GM12878 (cell line): Measurements from ENCODE around the gene TPRKB. TPM values are rescaled to one million over a fixed set of nuclear protein-coding genes. Genes with fewer than 3 reads are reported as not detected.

Experiments
- ATAC-seq: fragments of 200-7000 bp; cut with Tn5 transposase; 3 replicates; pipeline ENCODE4 v1.9.1; 2020; ENCODE audit warnings: mild to moderate bottlenecking, moderate library complexity
- BruUV-seq: library from RNA; stranded (reverse); fragments of 400-500 nt; replicated peaks from 2 replicates; lab custom pipeline; 2021; lab: Mats Ljungman, UMichigan
- CTCF ChIA-PET: fragments of 300-600 bp; sonication (Branson Sonifier 250); formaldehyde crosslinking; extraction: SDS; loops from one replicate; lab custom pipeline; 2021; ENCODE audit warnings: inconsistent platforms; lab: Yijun Ruan, JAX
- POLR2A ChIA-PET: fragments of 350-600 bp; formaldehyde crosslinking; extraction: SDS; loops from one replicate; lab custom pipeline; 2021; ENCODE audit warnings: inconsistent platforms; lab: Charles Lee
- RAD21 ChIA-PET: fragments of 300-600 bp; sonication (Branson Sonifier 250); formaldehyde crosslinking; loops from one replicate; lab custom pipeline; 2023; ENCODE audit warnings: antibody characterized with exemption; ENCODE audit not compliant: unreplicated experiment; lab: Charles Lee
- SMC1A ChIA-PET: fragments of 300-600 bp; sonication (Branson Sonifier 250); formaldehyde crosslinking; loops from one replicate; lab custom pipeline; 2023; ENCODE audit not compliant: unreplicated experiment, uncharacterized antibody; lab: Charles Lee
- DNase-seq: peaks from one replicate; pipeline ENCODE4 v3.0.0-alpha.2; 2011; ENCODE audit warnings: low read depth, low spot score
- FAIRE-seq: peaks from 3 replicates; lab custom pipeline; 2011; peaks lifted over from hg19 to GRCh38; lab: Jason Lieb, UNC
- H2AFZ ChIP-seq: 2 replicates; pipeline ENCODE4 v1.6.0; 2011; ENCODE audit warnings: low read depth, low read length, control low read depth; ENCODE audit not compliant: control insufficient read depth
- H3K27ac ChIP-seq: 2 replicates; pipeline ENCODE4 v1.5.1; 2011; ENCODE audit warnings: control low read depth; ENCODE audit not compliant: control insufficient read depth, insufficient read depth
- H3K27me3 ChIP-seq, 2 experiments: replicated peaks in 1 of 2; 2 replicates each; pipeline versions ENCODE4 v1.6.0 to v1.6.1; 2011; ENCODE audit warnings: low read length in 1 of 2; ENCODE audit not compliant: control insufficient read depth in 2 of 2, insufficient read depth in 2 of 2
- H3K36me3 ChIP-seq, 2 experiments: 2 replicates each; pipeline ENCODE4 v1.5.1; 2011; ENCODE audit warnings: low read length in 1 of 2; ENCODE audit not compliant: control insufficient read depth in 2 of 2, insufficient read depth in 2 of 2
- H3K4me1 ChIP-seq: 2 replicates; pipeline ENCODE4 v1.6.1; 2011; ENCODE audit warnings: mild to moderate bottlenecking, low read length, moderate library complexity, mixed read lengths; ENCODE audit not compliant: control insufficient read depth, insufficient read depth
- H3K4me2 ChIP-seq: 2 replicates; pipeline ENCODE4 v1.6.0; 2011; ENCODE audit warnings: control low read depth; ENCODE audit not compliant: control insufficient read depth, insufficient read depth
- H3K4me3 ChIP-seq: fragments of 200-600 bp; sonication (generic); 2 replicates; pipeline ENCODE4 v1.5.1; 2016
- H3K79me2 ChIP-seq: 2 replicates; pipeline ENCODE4 v1.6.0; 2011; ENCODE audit warnings: low read length; ENCODE audit not compliant: control insufficient read depth, insufficient read depth
- H3K9ac ChIP-seq: 2 replicates; pipeline ENCODE4 v1.8.0; 2011; ENCODE audit warnings: low read length, control low read depth, mixed read lengths; ENCODE audit not compliant: control insufficient read depth, insufficient read depth
- H3K9me3 ChIP-seq: replicated peaks from 3 replicates; pipeline ENCODE4 v1.5.1; 2011; ENCODE audit warnings: mild to moderate bottlenecking, low read length; ENCODE audit not compliant: control insufficient read depth, insufficient read depth
- H4K20me1 ChIP-seq: 2 replicates; pipeline ENCODE4 v1.6.0; 2011; ENCODE audit not compliant: control insufficient read depth, insufficient read depth
- CBX3 ChIP-seq: fragments of 200-600 bp; sonication (generic); IDR thresholded peaks from 2 replicates; pipeline ENCODE4 v1.6.1; 2016; ENCODE audit warnings: low read depth, borderline replicate concordance
- GATAD2B ChIP-seq: fragments of 450-650 bp; conservative IDR thresholded peaks from 2 replicates; pipeline ENCODE4 v1.6.1; 2017; ENCODE audit warnings: low read depth, mild to moderate bottlenecking, moderate library complexity
- HDAC6 ChIP-seq: fragments of 200-600 bp; sonication (generic); IDR thresholded peaks from one replicate; pipeline ENCODE4 v1.8.0; 2017; ENCODE audit warnings: antibody characterized with exemption; ENCODE audit not compliant: unreplicated experiment
- SUZ12 ChIP-seq: fragments of 200-600 bp; sonication (generic); IDR thresholded peaks from one replicate; pipeline ENCODE4 v1.6.1; 2018; ENCODE audit warnings: antibody characterized with exemption, mild to moderate bottlenecking; ENCODE audit not compliant: unreplicated experiment
- WGBS: methylation state at CpG from one replicate; pipeline ENCODE4 v1.1.6; 2016; ENCODE audit warnings: low lambda C conversion rate; ENCODE audit not compliant: insufficient replicate concordance, insufficient coverage; ENCODE audit errors: missing lambda C conversion rate; 5-methylcytosine and 5-hydroxymethylcytosine counted together
- in situ Hi-C: fragments of 300-500 bp; cut with MboI; formaldehyde crosslinking; loops from 9 replicates; pipeline ENCODE4 v1.14.3; 2018; ENCODE audit warnings: mixed read lengths
- intact Hi-C: fragments of 100-400 bp; cut with micrococcal nuclease; formaldehyde crosslinking; loops from one replicate; pipeline ENCODE4 v1.14.2; 2022; ENCODE audit not compliant: unreplicated experiment
- polyA plus RNA-seq, 11 experiments: library from polyadenylated mRNA; depleted of rRNA in 4 of 11; unstranded in 6 of 11; stranded (reverse) in 5 of 11; fragments of >200 nt; fragmentation: Nextera tagmentation in 4 of 11; fragmentation: Illumina TruSeq in 1 of 11; extraction: Ambion mirVana in 4 of 11; extraction: Trizol in 1 of 11; gene quantifications; 1 replicate in 1 of 11; 2 replicates in 10 of 11; pipeline versions ENCODE4 v1.2.1 to v1.2.3, GENCODE V29; 2011 to 2016; ENCODE audit warnings: inconsistent platforms in 2 of 11, missing spikeins in 2 of 11, low read depth in 1 of 11
- total RNA-seq, 4 experiments: library from RNA; depleted of rRNA in 3 of 4; stranded (reverse); fragments of >200 nt in 3 of 4; fragmentation: Illumina TruSeq in 1 of 4; extraction: Trizol in 1 of 4; gene quantifications; 2 replicates each; pipeline versions ENCODE4 v1.2.1 to v1.2.3, GENCODE V29; 2013 to 2021
- TF ChIP-seq, protein P1 (sequence below): fragments of 450-650 bp; IDR thresholded peaks from 2 replicates; pipeline ENCODE4 v1.6.1; 2014; ENCODE audit warnings: mild to moderate bottlenecking
- TF ChIP-seq, protein P2 (sequence below): fragments of 450-650 bp; IDR thresholded peaks from 2 replicates; pipeline ENCODE4 v1.6.1; 2016; ENCODE audit warnings: mild to moderate bottlenecking
- TF ChIP-seq, protein P3 (sequence below): IDR thresholded peaks from 2 replicates; pipeline ENCODE4 v1.6.1; 2012; ENCODE audit warnings: improper control_type of control experiment, low read depth, low read length; ENCODE audit not compliant: insufficient replicate concordance
- TF ChIP-seq, protein P4 (sequence below): fragments of 450-650 bp; IDR thresholded peaks from 2 replicates; pipeline ENCODE4 v1.6.1; 2018; ENCODE audit warnings: mild to moderate bottlenecking, low read depth, moderate library complexity; ENCODE audit not compliant: partially characterized antibody
- TF ChIP-seq, protein P5 (sequence below): IDR thresholded peaks from 2 replicates; pipeline ENCODE4 v1.6.1; 2011; ENCODE audit warnings: mild to moderate bottlenecking, low read depth, low read length, moderate library complexity; ENCODE audit not compliant: insufficient replicate concordance

TPRKB gene
- total and polyA plus RNA-seq, 10 of the 15 experiments (the other 5 are each of a cell fraction or from before 2014, with no cell fraction given) = 28.1 to 129 (median 67.2) TPM

DNA sequence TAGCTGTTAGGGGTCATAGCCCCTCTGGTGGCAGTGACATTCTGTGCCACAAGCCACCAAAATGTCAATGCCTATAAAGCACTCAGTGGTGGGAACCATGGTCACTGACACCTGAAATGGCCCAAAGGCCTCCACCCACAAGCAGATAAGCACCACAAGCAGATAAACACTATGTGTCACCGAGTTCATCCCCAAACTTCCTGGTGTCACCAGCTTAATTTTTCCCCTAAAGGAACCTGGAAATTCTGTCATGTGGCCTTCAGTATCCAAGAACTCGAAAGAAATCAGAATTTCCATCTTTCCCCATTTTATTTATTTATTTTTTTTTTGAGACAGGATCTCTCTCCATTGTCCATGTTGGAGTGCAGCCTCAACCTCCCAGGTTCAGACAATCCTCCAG is 3.6 kb upstream of the TPRKB start (continued):
- TF ChIP-seq, protein P1, sequence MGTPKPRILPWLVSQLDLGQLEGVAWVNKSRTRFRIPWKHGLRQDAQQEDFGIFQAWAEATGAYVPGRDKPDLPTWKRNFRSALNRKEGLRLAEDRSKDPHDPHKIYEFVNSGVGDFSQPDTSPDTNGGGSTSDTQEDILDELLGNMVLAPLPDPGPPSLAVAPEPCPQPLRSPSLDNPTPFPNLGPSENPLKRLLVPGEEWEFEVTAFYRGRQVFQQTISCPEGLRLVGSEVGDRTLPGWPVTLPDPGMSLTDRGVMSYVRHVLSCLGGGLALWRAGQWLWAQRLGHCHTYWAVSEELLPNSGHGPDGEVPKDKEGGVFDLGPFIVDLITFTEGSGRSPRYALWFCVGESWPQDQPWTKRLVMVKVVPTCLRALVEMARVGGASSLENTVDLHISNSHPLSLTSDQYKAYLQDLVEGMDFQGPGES = no peak
- no peak for TF ChIP-seq HDAC6
- TF ChIP-seq, protein P2, sequence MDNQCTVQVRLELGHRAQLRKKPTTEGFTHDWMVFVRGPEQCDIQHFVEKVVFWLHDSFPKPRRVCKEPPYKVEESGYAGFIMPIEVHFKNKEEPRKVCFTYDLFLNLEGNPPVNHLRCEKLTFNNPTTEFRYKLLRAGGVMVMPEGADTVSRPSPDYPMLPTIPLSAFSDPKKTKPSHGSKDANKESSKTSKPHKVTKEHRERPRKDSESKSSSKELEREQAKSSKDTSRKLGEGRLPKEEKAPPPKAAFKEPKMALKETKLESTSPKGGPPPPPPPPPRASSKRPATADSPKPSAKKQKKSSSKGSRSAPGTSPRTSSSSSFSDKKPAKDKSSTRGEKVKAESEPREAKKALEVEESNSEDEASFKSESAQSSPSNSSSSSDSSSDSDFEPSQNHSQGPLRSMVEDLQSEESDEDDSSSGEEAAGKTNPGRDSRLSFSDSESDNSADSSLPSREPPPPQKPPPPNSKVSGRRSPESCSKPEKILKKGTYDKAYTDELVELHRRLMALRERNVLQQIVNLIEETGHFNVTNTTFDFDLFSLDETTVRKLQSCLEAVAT = no peak

DNA sequence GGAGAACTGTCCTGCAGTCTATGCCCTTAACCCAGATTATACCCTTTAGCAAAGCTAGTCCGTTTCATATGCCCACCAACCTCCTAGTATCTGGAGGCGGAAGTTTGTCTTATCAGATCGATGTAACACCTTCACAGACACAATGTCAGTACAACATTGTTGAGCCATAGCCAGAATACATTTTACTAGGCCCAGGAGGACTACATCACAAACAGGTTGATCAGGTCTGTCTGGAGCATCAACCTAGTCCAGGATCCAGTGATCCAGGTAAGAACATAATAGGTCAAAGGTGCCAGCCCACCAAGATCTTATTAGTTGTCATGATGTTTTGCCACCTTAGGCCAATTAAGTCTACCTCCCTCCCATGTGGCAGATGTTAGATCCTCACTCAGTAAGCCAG is 2.0 kb upstream of the TPRKB start:
- BruUV-seq = no TSS peak
- ChIA-PET POLR2A (no interaction called here), CTCF (interaction anchor here (0.6 kb wide), 2 partner anchors 380 to 657 kb away, joined by 3 read pairs; no protein-coding TSS in a partner anchor), SMC1A (interaction anchor here (1.1 kb wide), 1 partner anchor 9 kb away, joined by 3 read pairs; no protein-coding TSS in a partner anchor), RAD21 (no interaction called here)
- H3K4me2 ChIP-seq = no peak overlapping the region
- H3K36me3 ChIP-seq = 0 out of 4 replicates have a peak, but pooled peaks cover 0 to 3% of the 10 kb centered on the region in 2 experiments
- H4K20me1 ChIP-seq = no peaks in the 10 kb centered on the region
- H3K9me3 ChIP-seq = no peaks in the 10 kb centered on the region; the same call in 1 of the 3 replicates
- intact Hi-C loops (no loop called here), in situ Hi-C loops (no loop called here)
- H3K27me3 ChIP-seq = no peaks in the 10 kb centered on the region
- H3K9ac ChIP-seq = no peak overlapping the region
- H3K4me3 ChIP-seq = no peak overlapping the region
- H3K79me2 ChIP-seq = peaks cover 18% of the 10 kb centered on the region
- no peak overlapping the region for H3K27ac ChIP-seq
- no peak overlapping the region for H2AFZ ChIP-seq
- FAIRE-seq (no peak), DNase-seq (no peak), ATAC-seq (no peak)
- WGBS = 90% methylated on average over 3 of the region's 3 CpGs
- 0 out of 2 replicates have a peak, but pooled peaks cover 4% of the 10 kb centered on the region for H3K4me1 ChIP-seq
- TF ChIP-seq CBX3 (no peak), SUZ12 (no peak), GATAD2B (no peak)
- TF ChIP-seq, protein P3, sequence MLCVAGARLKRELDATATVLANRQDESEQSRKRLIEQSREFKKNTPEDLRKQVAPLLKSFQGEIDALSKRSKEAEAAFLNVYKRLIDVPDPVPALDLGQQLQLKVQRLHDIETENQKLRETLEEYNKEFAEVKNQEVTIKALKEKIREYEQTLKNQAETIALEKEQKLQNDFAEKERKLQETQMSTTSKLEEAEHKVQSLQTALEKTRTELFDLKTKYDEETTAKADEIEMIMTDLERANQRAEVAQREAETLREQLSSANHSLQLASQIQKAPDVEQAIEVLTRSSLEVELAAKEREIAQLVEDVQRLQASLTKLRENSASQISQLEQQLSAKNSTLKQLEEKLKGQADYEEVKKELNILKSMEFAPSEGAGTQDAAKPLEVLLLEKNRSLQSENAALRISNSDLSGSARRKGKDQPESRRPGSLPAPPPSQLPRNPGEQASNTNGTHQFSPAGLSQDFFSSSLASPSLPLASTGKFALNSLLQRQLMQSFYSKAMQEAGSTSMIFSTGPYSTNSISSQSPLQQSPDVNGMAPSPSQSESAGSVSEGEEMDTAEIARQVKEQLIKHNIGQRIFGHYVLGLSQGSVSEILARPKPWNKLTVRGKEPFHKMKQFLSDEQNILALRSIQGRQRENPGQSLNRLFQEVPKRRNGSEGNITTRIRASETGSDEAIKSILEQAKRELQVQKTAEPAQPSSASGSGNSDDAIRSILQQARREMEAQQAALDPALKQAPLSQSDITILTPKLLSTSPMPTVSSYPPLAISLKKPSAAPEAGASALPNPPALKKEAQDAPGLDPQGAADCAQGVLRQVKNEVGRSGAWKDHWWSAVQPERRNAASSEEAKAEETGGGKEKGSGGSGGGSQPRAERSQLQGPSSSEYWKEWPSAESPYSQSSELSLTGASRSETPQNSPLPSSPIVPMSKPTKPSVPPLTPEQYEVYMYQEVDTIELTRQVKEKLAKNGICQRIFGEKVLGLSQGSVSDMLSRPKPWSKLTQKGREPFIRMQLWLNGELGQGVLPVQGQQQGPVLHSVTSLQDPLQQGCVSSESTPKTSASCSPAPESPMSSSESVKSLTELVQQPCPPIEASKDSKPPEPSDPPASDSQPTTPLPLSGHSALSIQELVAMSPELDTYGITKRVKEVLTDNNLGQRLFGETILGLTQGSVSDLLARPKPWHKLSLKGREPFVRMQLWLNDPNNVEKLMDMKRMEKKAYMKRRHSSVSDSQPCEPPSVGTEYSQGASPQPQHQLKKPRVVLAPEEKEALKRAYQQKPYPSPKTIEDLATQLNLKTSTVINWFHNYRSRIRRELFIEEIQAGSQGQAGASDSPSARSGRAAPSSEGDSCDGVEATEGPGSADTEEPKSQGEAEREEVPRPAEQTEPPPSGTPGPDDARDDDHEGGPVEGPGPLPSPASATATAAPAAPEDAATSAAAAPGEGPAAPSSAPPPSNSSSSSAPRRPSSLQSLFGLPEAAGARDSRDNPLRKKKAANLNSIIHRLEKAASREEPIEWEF = no peak
- TF ChIP-seq, protein P4, sequence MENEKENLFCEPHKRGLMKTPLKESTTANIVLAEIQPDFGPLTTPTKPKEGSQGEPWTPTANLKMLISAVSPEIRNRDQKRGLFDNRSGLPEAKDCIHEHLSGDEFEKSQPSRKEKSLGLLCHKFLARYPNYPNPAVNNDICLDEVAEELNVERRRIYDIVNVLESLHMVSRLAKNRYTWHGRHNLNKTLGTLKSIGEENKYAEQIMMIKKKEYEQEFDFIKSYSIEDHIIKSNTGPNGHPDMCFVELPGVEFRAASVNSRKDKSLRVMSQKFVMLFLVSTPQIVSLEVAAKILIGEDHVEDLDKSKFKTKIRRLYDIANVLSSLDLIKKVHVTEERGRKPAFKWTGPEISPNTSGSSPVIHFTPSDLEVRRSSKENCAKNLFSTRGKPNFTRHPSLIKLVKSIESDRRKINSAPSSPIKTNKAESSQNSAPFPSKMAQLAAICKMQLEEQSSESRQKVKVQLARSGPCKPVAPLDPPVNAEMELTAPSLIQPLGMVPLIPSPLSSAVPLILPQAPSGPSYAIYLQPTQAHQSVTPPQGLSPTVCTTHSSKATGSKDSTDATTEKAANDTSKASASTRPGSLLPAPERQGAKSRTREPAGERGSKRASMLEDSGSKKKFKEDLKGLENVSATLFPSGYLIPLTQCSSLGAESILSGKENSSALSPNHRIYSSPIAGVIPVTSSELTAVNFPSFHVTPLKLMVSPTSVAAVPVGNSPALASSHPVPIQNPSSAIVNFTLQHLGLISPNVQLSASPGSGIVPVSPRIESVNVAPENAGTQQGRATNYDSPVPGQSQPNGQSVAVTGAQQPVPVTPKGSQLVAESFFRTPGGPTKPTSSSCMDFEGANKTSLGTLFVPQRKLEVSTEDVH = no peak
- TF ChIP-seq, protein P5, sequence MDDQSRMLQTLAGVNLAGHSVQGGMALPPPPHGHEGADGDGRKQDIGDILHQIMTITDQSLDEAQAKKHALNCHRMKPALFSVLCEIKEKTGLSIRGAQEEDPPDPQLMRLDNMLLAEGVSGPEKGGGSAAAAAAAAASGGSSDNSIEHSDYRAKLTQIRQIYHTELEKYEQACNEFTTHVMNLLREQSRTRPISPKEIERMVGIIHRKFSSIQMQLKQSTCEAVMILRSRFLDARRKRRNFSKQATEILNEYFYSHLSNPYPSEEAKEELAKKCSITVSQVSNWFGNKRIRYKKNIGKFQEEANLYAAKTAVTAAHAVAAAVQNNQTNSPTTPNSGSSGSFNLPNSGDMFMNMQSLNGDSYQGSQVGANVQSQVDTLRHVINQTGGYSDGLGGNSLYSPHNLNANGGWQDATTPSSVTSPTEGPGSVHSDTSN = no peak
